Activated T-cell treated with anti-CD3 and anti-CD28 coated beads for 1 hour (primary cell): ENCODE results near the gene ZC3H4.
"Not testable (repeated sequence)": the region's sequence is repeated elsewhere in the genome, so short reads cannot be mapped to it uniquely, and the experiment has no call there.

ENCODE experiments used
- DNase-seq: peaks from one replicate; pipeline ENCODE4 v3.0.0-alpha.2; 2020; ENCODE audit warnings: low read depth

Gene ZC3H4

GRCh38 chr19:47107953-47108746 lies 5.4 kb downstream of the ZC3H4 start:
- no peak for DNase-seq

- no peak for DNase-seq
Observed at GRCh38 chr19:47107202-47107952, 6.2 kb downstream of the ZC3H4 start.

- no peak for DNase-seq
Observed at GRCh38 chr19:47106821-47107201, 6.8 kb downstream of the ZC3H4 start.

- no peak for DNase-seq
Observed at GRCh38 chr19:47105874-47106273, 7.7 kb downstream of the ZC3H4 start.

- DNase-seq: no peak
Observed at GRCh38 chr19:47104680-47105079, 8.9 kb downstream of the ZC3H4 start.

GRCh38 chr19:47102346-47103060 lies 11.1 kb downstream of the ZC3H4 start:
- DNase-seq: no peak

- not testable (repeated sequence) for DNase-seq
Observed at GRCh38 chr19:47101116-47101515, 12.5 kb downstream of the ZC3H4 start.

GRCh38 chr19:47100290-47100689 lies 13.3 kb downstream of the ZC3H4 start:
- no peak for DNase-seq

GRCh38 chr19:47099576-47100050 lies 14.0 kb downstream of the ZC3H4 start:
- DNase-seq: no peak

GRCh38 chr19:47098608-47099007 lies 15.0 kb downstream of the ZC3H4 start:
- no peak for DNase-seq

- DNase-seq: no peak
Observed at GRCh38 chr19:47097396-47098201, 16.0 kb downstream of the ZC3H4 start.

GRCh38 chr19:47096721-47097120 lies 16.9 kb downstream of the ZC3H4 start:
- DNase-seq: no peak

GRCh38 chr19:47096100-47096704 lies 17.4 kb downstream of the ZC3H4 start:
- no peak for DNase-seq

- DNase-seq: no peak
Observed at GRCh38 chr19:47095476-47096099, 18.0 kb downstream of the ZC3H4 start.

- no peak for DNase-seq
Observed at GRCh38 chr19:47094557-47095475, 18.8 kb downstream of the ZC3H4 start.

- no peak for DNase-seq
Observed at GRCh38 chr19:47093841-47094240, 19.7 kb downstream of the ZC3H4 start.

- DNase-seq: no peak
Observed at GRCh38 chr19:47093254-47093653, 20.3 kb downstream of the ZC3H4 start.

- DNase-seq: no peak
Observed at GRCh38 chr19:47089767-47090350, 23.7 kb downstream of the ZC3H4 start.

GRCh38 chr19:47086280-47086679 lies 27.3 kb downstream of the ZC3H4 start:
- DNase-seq: no peak
